ENCODE measurements around the gene DCXR.

Gene DCXR

GRCh38 chr17:82036634-82037091 lies 834 bp downstream of the DCXR start:
- FAIRE-seq: no peak

DNA sequence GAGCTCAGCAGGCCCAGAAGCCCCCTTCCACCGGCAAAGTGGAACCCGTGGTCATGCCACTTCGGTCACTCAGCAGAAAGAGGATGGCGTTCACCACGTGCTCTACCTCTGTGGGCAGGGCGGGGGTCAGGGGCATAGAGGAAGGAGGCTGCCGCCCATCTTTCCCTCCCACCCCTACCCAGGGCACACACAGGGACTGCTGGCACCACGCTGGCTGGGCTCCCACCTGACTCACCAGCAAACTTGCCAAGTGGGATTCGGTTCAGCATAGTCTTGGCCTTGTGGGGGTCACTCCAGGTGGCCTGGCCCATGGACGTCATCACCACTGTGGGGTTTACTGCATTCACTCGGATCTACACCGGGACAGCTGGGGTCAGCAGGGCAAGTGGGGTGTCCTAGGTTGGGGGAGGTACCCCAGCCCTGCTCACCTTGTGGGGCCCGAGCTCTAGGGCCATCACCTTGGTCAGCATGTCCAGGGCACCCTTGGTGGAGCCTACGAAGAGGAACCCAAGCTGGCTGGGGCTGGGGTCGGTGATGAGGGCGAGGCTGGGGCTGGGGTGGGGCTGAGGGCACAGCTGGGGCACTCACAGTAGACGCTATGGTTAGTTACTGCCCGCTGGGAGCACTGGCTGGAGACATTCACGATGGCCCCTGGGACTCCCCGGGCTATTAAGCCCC lies 1.4 kb downstream of the DCXR start:
- FAIRE-seq: no peak

DNA sequence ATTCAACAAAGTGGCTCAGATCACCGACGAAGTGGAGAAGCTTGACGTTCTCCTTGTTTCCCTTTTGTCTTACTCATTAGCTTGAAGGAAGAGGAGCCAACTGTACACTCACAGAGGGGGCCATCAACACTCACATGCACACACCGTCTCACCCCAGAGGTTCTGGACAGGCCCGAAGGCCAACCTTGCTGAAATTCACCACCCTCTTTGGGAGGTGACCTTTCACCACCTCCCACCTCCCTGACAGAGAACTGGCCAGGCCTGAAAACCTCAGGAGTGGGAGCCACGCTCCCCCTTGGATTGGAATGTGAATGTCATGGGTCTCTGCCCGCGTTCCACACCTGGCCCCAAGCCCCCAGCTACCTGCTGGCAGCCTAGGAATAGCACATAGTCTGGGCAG lies 2.0 kb downstream of the DCXR start:
- FAIRE-seq: no peak

DNA sequence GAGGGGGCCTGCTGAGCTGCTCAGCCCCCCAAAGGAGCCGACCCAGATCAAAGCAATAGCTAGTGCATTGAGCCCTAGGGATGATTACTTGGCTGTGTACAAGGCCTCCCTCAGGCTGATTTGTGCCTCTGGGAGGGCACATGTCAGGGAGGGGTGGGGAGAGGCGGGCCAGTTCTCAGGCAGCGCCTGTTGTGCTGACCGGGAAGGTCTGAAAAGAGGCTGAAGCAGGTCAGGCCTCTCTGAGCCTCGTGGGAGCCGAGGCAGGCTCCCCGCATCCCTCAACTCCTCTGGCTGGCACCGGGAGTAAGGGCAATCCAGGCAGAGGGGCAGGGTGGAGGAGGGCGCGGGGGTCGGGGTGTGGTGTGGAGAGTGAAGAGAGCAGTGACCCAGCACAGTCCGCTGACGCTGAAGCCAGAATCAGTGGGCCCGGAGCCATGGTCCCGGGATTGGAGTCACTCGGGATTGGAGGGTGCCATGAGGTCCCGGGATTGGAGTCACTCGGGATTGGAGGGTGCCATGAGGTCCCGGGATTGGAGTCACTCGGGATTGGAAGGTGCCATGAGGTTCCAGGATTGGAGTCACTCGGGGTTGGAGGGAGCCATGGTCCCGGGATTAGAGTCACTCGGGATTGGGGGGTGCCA lies 3.0 kb downstream of the DCXR start:
- no peak for FAIRE-seq

GRCh38 chr17:82033359-82034085 lies 4.0 kb downstream of the DCXR start:
- no peak for FAIRE-seq

- no peak for FAIRE-seq
These were observed 5.4 kb downstream of the DCXR start for GRCh38 chr17:82031885-82032627.

DNA sequence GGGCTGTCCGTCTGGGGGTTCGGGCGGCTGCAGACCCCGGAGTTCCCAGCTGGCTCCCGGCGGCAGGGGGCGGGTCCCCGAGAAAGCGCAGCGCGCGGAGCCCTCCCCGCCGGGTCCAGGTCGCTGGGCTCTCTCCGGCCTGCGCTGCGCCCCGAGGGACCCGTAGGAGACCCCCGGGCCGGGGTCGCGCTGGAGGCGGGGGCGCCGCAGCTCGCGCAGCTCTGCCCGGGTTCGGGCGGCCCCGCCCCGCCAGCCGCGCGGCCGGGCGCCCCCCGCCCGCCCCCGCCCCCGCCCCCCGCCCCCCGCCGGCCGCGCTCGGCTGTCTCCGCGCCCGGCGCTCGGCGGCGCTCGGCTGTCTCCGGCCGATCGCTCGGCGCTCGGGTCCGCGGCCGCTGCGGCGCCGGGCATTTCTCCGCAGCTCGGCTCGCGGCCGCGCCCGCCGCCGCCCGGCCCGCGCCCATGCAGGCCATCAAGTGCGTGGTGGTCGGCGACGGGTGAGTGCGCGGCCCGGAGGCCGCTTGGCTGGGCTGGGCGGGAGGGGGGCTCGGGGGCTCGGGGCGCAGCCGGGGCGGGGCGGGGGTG lies 6.1 kb downstream of the DCXR start, which contains the start of gene RAC3:
Gene RAC3, plus strand, starts transcription at position 376 of the 582 bp plus-strand sequence. Its CDS starts 84 bp downstream, at position 460.
- FAIRE-seq: no peak

DNA sequence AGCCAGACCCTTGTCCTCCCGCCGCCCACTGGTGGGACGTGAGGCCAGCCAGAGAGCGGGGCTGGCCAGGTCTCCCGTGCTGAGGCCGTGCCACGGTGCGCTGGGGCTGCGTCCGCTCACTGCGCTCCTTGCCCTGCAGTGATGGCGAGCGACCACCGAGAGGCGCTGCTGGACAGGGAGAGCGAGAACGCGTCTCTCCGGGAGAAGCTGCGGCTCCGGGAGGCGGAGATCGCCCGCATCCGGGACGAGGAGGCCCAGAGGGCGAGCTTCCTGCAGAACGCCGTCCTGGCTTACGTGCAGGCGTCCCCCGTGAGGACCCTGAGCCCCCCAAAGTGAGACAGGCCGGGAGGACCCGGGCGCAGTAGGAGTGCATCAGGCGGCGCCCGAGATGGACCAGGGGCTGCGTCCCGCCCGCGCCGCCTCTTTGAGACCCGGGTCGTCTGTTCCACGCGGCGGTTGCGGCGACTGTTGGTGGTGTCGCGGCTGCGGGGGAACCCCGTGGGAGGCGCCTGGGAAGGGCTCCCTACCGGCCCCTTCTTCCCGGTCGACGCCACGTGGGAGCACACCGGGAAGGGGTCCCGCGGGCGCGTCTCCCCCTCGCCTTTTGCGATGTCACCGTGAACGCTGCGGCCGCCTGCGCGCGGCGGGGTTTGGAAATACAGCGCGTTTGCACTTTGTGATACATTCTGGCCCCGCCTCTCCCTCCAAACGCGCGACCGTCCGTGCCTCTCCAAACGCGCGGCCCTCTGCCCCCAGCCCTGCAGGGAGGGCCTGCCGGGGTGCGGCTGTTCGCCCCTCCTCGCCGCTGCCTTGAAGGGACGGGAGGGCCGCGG lies 6.8 kb downstream of the DCXR start:
- FAIRE-seq: no peak

DNA sequence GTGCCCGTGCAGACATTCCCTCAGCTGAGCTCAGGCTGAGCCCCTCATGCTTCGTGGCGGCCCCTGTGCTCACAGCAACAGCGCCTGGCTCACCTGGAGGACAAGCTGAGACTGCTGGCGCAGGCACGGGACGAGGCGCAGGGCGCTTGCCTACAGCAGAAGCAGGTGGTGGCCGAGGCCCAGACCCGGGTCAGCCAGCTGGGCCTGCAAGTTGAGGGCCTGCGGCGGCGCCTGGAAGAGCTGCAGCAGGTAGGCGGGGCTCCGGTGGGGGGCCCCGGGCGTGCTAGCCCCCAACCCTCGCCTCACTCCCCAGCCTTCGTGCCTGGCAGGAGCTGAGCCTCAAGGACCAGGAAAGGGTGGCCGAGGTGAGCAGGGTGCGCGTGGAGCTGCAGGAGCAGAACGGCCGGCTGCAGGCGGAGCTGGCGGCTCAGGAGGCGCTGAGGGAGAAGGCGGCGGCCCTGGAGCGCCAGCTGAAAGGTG lies 7.5 kb downstream of the DCXR start:
- FAIRE-seq: no peak

DNA sequence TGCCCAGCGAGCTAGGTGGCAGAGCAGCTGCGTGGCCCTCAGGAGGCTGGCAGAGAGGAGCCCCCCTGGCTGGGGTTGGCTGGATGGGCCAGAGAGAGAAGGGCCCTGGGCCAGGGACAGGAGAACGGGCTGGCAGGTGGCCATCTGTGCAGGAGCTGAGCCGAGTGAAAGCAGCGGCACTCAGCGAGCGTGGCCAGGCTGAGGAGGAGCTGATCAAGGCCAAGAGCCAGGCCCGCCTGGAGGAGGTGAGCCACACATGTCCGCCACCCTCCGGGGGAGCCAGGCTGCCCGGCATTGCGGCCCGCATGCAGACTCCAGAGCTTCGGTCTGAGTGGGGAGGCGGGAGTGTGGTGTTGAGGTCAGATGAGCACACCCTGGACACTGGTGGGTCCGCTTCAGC lies 8.1 kb downstream of the DCXR start:
- no peak for FAIRE-seq

DNA sequence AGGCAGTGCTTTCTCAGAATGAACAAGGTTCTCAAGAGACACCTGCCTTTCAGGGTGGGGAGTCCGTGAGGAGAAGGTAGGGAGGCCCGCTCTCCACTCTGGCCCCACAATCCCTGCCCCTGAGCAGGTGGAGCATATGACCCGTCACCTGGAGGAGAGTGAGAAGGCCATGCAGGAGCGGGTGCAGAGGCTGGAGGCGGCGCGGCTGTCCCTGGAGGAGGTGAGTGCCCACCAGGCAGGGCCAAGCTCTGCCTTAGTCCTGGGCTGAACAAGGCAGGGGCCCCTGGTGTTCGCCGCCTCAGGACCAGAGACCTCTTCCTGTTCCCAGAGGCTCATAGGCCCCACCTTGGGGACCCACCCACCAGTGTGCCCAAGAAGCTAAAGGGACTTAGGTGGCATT lies 8.5 kb downstream of the DCXR start:
- no peak for FAIRE-seq

DNA sequence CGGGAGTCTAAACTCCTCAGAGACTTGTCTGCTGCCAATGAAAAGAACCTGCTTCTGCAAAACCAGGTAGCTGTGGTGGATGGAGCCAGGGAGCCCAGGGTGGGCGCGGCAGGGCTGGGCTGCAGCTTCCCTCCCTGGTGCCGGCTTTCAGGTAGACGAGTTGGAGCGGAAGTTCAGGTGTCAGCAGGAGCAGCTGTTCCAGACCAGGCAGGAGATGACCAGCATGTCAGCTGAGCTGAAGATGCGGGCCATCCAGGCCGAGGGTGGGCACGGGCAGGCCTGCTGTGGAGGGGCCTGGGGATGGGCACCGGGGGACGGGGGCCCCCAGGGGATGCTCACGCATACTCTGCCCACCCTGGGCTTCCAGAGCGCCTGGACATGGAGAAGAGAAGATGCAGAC lies 9.3 kb downstream of the DCXR start:
- FAIRE-seq: no peak

GRCh38 chr17:82025401-82026107 lies 11.9 kb downstream of the DCXR start:
- FAIRE-seq: no peak

GRCh38 chr17:82024859-82025258 lies 12.6 kb downstream of the DCXR start:
- FAIRE-seq: no peak

DNA sequence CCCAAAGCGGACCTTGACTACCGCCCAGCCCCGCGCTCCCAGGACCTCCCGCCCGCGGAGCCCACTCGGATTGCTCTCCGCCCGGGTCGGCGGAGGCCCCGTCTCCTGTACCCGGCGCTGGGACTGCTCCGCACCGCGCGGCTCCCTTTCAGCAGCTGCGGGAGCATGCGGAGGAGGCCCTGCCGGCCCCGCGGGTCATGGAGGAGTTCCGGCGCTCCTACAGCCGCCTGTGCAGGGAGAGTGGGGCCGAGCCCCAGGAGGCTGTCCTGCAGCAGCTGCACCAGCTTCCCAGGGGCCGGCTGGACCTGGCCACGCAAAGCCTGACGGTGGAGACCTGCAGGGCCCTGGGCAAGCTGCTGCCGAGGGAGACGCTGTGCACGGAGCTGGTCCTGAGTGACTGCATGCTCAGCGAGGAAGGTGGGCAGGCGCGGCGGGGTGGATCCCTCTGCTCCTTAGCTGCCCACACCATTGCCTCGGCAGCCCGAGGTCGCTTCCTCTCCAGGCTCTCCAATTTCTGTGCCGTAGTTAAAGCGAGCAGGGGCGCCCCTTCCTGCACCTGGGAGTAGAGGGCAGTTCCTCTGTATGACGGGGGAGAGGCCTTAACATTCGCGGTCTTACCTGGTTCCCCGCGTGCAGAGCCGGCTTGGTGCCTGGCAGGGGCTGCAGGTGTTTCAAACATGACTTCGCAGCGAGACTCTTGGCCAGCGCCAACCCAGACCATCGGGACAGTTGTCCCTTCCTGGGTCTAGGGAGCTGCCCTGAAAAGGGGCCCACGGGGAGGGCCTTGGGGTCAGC lies 13.9 kb downstream of the DCXR start:
- no peak for FAIRE-seq

DNA sequence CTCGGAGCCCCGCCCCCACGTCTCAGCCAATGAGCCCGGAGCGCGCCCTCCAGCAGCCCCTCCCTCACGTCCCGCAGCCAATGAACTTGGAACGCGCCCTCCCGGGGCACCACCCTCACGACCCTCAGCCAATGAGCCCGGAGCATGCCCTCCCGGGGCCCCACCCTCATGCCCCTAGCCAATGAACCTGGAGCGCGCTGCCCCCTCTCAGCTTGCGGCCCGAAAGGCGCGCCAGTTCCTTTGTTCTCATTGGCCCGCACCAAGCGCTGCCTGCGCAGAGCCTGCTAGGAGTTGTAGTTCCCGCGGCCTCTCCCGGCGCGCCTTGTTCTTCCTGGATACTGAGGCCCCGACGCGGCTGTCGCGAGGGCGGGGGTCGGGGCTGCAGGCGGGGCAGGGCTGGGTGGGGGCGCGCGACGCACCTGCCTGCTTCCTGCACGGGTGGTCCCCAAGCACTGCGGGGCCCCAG lies 14.5 kb downstream of the DCXR start, which contains the start of gene LRRC45:
Gene LRRC45, plus strand, starts transcription at position 325 of the 466 bp plus-strand sequence. CDS start 339 bp downstream, outside the sequence.
- FAIRE-seq: peak; percentile 56

DNA sequence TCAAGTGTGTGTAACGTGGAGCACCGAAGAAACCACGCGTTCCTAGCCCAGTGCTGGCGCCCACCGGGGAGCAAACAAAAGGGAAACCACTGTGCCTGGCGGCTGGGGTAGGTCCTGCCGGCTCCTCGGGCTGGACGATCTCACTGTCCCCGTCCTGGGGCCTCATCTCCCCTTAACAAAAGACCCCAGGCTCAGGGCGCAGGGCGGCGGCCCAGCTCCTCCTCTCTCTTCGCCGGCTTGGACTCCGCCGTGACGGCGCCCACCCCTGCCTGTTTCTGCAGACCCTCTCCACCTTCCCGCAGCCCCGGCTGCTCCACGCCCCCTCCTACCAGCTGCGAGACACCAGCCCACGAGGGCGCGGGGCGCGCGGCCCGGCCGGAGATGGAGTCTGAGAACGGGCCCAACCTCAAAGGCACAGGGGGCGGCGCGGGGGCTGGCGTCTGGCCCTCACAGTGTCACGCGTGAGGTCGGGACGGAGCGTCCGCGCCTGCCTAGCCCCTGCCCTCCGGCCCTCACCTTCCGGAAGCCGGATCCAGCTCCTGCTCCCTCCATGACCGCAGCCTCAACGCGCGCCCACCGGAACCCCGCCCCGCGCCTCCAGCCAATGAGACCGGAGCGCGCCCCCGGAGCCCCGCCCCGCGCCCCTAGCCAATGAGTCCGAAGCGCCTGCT lies 15.1 kb downstream of the DCXR start, which contains the start of gene CENPX:
Gene CENPX, minus strand, starts transcription at position 569 of the 671 bp plus-strand sequence. Its CDS starts 17 bp downstream, at position 552.
- FAIRE-seq: no peak

- FAIRE-seq: no peak
These were observed 15.6 kb downstream of the DCXR start for GRCh38 chr17:82021900-82022309.
